AG08396 (cell line): Measurements from ENCODE around the gene MXI1.
"Not testable (repeated sequence)": the region's sequence is repeated elsewhere in the genome, so short reads cannot be mapped to it uniquely, and the experiment has no call there.

ENCODE experiments used
- DNase-seq: peaks from one replicate; pipeline ENCODE4 v3.0.0; 2012; ENCODE audit warnings: low spot score, mixed read lengths

The MXI1 gene

DNA sequence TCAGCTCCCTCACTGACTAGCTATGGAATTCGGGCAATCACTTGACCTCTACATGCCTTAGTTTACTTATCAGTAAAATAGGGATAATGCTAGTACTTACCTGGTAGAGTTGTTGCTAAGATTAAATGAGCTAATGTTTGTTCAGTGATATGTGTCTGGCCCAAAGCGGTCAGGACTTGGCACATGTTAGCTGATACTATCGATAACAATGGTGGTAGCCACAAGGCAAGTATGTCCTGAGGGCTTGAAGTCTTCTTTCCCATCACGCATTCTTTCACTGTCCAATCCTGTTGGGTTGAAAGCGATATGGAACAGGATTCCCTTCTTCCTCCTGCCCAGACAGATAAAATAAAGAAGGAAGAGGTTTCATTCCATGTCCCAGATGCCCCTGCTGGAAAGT, 25.5 kb upstream of the MXI1 start:
- DNase-seq = no peak

- no peak for DNase-seq
Observed at GRCh38 chr10:110184398-110184797, 23.0 kb upstream of the MXI1 start.

- not testable (repeated sequence) for DNase-seq
Observed at GRCh38 chr10:110185646-110186182, 21.7 kb upstream of the MXI1 start.

DNA sequence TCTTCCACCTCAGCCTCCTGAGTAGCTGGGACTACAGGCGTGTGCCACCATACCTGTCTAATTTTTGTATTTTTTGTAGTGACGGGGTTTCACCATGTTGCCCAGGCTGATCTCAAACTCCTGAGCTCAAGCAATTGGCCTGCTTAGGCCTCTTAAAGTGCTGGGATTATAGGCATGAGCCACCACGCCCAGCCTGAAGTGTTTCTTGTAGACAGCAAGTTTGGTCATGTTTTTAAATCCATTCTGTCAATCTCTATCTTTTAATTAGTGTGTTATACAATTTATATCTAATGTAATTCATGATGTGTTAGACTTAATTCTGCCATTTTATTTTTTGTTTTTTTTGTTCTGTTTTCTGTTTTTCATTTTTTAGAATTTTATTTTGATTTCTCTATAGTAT, 17.2 kb upstream of the MXI1 start:
- no peak for DNase-seq

GRCh38 chr10:110192552-110192951, 14.9 kb upstream of the MXI1 start:
- DNase-seq = no peak

DNA sequence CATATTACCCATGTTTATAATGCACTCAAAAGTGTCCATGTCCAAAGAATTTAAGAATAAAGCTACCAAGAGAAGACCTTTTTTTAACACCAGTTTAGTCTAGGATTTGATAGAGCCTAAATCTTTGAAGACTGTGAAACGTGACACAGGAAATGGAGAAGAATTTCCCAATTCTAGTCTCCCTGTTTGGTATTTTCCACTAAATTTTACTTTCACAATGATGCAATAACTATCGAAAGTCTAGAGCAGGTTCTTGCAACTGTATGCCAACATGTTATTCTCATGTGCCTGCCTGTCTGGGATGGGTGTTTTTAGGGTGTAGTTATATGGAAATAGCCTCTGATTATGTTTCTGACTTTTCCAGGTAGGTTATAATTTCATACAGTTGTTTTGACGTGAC, 6.9 kb upstream of the MXI1 start:
- DNase-seq = no peak

DNA sequence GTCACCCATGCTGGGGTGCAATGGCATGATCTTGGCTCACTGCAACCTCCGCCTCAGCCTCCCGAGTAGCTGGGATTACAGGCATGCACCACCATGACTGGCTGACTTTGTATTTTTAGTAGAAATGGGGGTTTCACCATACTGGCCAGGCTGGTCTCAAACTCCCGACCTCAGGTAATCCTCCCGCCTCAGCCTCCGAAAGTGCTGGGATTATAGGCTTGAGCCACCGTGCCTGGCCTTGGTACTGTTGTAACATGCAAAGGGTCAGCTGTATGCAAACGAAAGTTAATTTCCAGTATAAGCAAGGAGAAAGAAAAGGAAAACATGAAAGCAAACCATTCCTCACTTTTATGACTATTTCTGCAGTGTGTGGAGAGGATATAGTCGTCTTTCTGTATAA, 6.4 kb upstream of the MXI1 start:
- DNase-seq = not testable (repeated sequence)

- no peak for DNase-seq
Observed at GRCh38 chr10:110203500-110204455, 3.6 kb upstream of the MXI1 start.

DNA sequence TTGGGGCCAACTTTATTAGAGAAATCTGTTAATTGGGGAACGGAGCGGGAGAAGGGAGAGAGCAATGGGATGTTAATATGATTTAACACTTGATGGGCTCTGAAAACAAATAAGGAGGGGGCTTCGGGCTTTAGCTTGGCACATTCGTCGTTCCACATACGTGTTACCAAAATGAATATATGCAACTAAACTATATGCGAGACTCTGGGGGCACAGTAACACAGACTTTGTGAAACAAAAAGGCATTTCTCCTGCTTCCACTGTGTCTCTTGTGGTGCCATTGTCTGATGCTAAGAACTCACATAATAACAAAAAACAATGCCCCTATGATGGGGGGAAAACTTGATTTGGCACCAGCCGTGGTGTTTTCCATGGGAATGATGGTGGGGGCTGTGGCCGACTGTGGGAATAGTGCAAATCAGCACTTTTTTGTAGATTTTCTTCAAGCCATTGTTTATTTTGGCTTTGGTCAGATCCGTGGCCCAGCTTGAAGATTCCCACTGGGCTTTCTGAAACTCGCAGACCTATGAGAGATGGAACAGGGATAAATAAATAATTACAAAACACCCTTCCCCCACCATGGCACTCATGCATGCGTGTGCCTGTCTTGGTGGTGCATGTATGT, 2.2 kb upstream of the MXI1 start:
- DNase-seq = no peak

GRCh38 chr10:110207805-110208613, 604 bp downstream of the MXI1 start:
- DNase-seq = peak; percentile 41

- DNase-seq = peak; percentile 64
Observed at GRCh38 chr10:110208614-110209453, 1.4 kb downstream of the MXI1 start.

DNA sequence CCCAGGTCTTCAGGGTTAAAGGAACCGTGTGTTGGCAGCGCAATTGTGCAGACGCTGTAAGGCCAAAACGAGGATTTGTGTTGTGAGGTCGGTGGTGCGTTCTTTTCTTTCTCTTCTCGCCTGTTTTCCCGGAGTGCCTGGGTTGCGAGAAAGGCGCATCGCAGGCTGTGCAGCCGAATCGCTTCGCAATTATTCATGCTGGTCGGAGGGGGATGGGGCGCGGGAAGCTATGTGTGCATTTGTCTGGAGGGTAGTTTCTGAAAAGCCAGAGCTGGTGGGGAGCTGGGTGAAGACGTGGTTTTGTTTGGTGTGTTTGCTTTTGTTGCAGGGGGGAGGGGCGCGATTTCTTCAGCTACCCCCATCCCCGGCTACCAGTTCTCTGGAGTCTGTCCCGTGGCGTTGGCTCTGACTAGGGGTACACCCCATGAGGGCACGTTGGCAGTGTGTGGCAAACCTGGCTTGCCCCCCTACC, 2.1 kb downstream of the MXI1 start:
- DNase-seq = peak; percentile 76

GRCh38 chr10:110209926-110210673, 2.7 kb downstream of the MXI1 start:
- peak; percentile 58 for DNase-seq

DNA sequence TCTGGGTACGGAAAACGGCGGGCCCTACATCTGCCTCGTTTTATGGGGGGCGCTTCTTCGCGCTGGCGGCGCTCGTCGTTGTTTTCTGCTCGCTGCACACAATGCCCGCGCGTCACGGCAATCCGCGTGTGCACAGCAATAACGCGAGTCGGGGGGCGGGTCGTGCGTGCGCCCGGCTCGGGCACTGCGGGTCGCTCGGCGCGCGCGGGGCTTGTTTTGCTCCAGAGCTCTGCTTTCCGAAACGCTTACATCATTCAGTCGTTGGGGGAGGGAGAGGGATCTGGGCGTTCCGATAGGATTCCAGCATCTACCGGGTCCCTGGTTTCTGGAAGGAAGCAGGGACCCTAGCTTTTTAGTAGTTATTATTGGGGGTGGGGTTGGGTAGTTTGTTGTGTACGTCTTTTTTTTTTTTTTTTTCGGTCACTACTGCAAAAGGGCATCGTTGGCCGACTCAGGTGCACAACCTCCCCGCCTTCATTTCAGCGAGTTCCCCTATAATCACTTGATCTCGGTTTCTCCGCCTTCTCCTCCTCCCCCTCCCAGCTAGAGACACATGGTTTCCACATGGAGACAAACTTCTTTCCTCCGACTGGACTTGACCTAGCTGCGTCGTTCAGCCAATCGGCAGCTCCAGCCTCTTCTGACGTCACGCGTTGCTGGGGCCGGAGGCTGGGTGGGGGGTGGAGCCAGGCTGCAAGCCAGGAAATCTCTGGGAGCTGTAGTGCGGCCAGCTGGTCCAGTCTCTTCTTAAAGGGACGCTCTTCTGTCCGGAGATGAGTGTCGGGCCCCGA, 3.5 kb downstream of the MXI1 start:
- DNase-seq = peak; percentile 99

DNA sequence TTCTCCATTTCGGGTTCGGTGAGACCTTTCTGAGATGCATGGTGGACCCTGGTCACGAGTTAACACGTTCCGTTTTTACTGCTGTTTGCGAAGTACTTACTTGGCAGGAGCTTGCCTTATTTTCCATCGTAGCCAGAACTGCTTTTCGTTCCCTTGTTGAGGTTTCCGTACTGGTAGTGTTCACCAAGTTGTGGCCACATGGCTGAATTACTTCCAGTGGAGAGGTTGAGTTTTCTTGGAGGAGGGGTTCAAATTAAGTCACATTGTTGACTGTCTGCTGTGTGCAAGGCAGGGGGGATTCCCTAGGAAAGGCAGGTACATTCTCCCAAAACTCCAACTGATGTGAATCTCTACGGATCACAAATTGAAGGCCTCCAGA, 4.0 kb downstream of the MXI1 start:
- DNase-seq = no peak

- DNase-seq = no peak
Observed at GRCh38 chr10:110212119-110213006, 5.0 kb downstream of the MXI1 start.

DNA sequence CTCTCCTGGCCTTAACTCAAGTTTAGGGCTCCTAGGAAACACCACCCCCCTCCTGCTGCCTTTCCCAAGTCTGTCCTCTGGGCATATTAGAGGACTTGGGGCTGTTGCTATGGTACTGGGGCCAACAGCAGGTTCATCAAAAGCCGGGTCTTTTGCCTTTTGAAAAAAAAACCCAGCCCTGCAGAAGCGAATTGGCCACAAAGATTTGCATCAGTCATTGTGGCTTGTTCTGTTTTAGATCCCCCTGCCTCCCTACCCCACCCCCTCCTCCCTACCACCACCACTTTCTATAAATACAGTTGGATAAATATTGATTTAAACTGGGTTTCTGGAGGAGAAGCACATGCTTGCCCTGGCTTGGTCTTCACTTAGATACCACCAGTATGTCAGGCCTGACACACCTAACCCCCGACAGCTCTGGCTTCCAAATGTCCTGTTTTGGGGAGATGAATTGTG, 7.0 kb downstream of the MXI1 start:
- no peak for DNase-seq
